Ishikawa (cell line): ENCODE results near the gene MEGF6.

Source experiments
- CEBPB ChIP-seq: IDR thresholded peaks from 2 replicates; pipeline ENCODE4 v1.6.1; 2012
- CREB1 ChIP-seq: IDR thresholded peaks from 2 replicates; pipeline ENCODE4 v1.6.1; 2012; ENCODE audit warnings: low read depth
- EGR1 ChIP-seq: IDR thresholded peaks from 2 replicates; pipeline ENCODE4 v1.6.1; 2012
- EP300 ChIP-seq: IDR thresholded peaks from 2 replicates; pipeline ENCODE4 v1.6.1; 2012; ENCODE audit warnings: borderline replicate concordance
- FOXM1 ChIP-seq: IDR thresholded peaks from 2 replicates; pipeline ENCODE4 v1.6.1; 2012; ENCODE audit warnings: low read depth, borderline replicate concordance
- MAX ChIP-seq: IDR thresholded peaks from 2 replicates; pipeline ENCODE4 v1.6.1; 2012
- NFIC ChIP-seq: IDR thresholded peaks from 2 replicates; pipeline ENCODE4 v1.6.1; 2012
- RAD21 ChIP-seq: IDR thresholded peaks from 2 replicates; pipeline ENCODE4 v1.6.1; 2012; ENCODE audit warnings: low read depth
- REST ChIP-seq: IDR thresholded peaks from 2 replicates; pipeline ENCODE4 v1.6.1; 2012; ENCODE audit warnings: low read depth, mild to moderate bottlenecking
- TAF1 ChIP-seq: IDR thresholded peaks from 2 replicates; pipeline ENCODE4 v1.6.1; 2012; ENCODE audit warnings: low read depth, mild to moderate bottlenecking
- TCF12 ChIP-seq: IDR thresholded peaks from 2 replicates; pipeline ENCODE4 v1.6.1; 2012; ENCODE audit warnings: low read depth
- TEAD4 ChIP-seq: IDR thresholded peaks from 2 replicates; pipeline ENCODE4 v1.6.1; 2012
- USF1 ChIP-seq: IDR thresholded peaks from 2 replicates; pipeline ENCODE4 v1.6.1; 2012
- YY1 ChIP-seq: IDR thresholded peaks from 2 replicates; pipeline ENCODE4 v1.6.1; 2012; ENCODE audit warnings: low read depth
- ZBTB7A ChIP-seq: IDR thresholded peaks from 2 replicates; pipeline ENCODE4 v1.6.1; 2012; ENCODE audit warnings: low read depth

Gene MEGF6

GRCh38 chr1:3466366-3467075, 144.8 kb downstream of the MEGF6 start:
- TF ChIP-seq USF1 (no peak), REST (no peak), NFIC (no peak), RAD21 (no peak)

- TF ChIP-seq FOXM1 (no peak), ZBTB7A (no peak), EP300 (no peak), CEBPB (no peak), CREB1 (no peak), REST (no peak), TEAD4 (no peak), YY1 (no peak), TCF12 (no peak), RAD21 (no peak), EGR1 (no peak), NFIC (no peak), TAF1 (no peak), USF1 (no peak), MAX (no peak)
These were observed 145.4 kb downstream of the MEGF6 start for GRCh38 chr1:3465935-3466321.

GRCh38 chr1:3465091-3465934, 146.0 kb downstream of the MEGF6 start:
- TF ChIP-seq REST: no peak
- TF ChIP-seq RAD21: no peak
- no peak for TF ChIP-seq TAF1
- no peak for TF ChIP-seq TCF12

DNA sequence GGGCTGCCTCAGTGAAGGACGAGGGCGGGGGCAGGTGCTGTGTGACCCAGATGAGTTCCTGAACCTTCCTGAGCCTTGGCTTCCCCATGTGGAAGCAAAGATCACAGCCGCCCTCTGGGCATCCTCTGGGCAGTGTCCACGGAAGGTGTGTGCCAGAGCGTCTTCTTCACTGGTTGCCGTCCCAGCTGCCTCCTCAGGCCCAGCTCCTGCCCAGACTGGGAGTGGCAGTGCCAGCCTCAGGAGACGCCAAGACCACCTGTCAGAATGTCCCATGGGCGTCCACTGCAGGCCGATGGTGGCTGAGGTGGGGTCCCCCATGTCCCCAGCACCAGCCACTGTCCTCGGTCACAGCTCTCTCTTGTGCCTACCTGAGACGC, 146.7 kb downstream of the MEGF6 start:
- TF ChIP-seq NFIC (no peak), CEBPB (no peak), REST (no peak), RAD21 (no peak), YY1 (no peak), MAX (no peak), FOXM1 (no peak), EGR1 (no peak), TEAD4 (no peak), ZBTB7A (no peak), TAF1 (no peak), USF1 (no peak), CREB1 (no peak), TCF12 (no peak), EP300 (no peak)
